Measurements from ENCODE around the gene MISP. TPM values are rescaled to one million over a fixed set of nuclear protein-coding genes. Genes with fewer than 3 reads are reported as not detected.

The MISP gene
- total and polyA plus RNA-seq, 7 experiments from 2014 or later: not detected

DNA sequence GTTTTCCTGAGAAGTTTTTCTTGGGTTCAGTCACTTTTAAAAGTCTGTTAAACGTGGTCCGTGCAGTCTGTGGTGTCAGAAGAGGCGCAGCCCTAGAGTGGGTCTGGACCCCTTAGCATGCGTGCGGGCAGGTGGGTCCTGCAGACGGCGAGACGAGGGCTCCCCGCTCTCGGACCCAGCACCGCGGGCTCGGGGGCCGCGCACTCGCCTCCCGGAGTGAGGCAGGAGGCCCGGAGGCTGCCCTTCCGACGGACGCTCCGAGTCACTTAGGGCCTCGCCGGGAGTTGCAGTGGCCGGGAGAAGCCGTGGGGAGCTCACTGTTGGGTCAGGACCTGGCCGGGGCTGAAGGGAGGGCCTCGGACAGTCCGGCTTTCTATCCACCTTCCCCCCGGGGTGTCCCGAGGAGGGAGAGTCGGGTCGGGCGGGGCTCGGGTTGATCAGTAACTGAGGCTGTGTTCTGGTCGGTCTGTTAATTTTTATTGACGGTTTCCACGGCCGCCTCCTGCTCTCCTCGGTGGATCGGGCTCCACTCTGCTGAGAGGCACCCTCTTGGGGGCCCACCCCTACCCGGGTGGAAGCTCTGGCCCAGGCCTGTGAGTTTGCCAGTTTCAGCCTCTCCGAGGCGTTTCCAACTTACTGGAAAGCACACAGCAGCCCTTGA lies 47.6 kb downstream of the MISP start:
- peaks cover 0 to 2% (median 0%) of the 10 kb centered on the region in 5 donors for H3K27me3 Mint-ChIP-seq
- H3K9me3 Mint-ChIP-seq: peaks cover 0 to 4% (median 0%) of the 10 kb centered on the region in 11 donors
- ATAC-seq (no peak), DNase-seq (peak in 3 of 9 donors; percentile 30 to 51 (median 45))
- ChIA-PET CTCF (no interaction called here), POLR2A (interaction anchor here (1.0 to 1.5 kb wide), 4 partner anchors 21 to 468 kb away, joined by 3 read pairs; no protein-coding TSS in a partner anchor)
- peak overlapping the region; percentile 78 for H3K4me3 ChIP-seq (ENCODE audit: low read length)
- H3K9me3 ChIP-seq (ENCODE audit: control insufficient read depth in 2 of 3, low read length in 3 of 3): no peaks in the 10 kb centered on the region
- H3K36me3 Mint-ChIP-seq: peaks cover 0 to 20% (median 0%) of the 10 kb centered on the region in 5 donors
- no peaks in the 10 kb centered on the region for H3K27me3 ChIP-seq (ENCODE audit: control insufficient read depth in 2 of 2, insufficient read depth in 2 of 2, low read length in 2 of 2)
- peak overlapping the region; percentile 86 to 97 (median 92) for H3K27ac Mint-ChIP-seq
- peaks cover 34 to 52% (median 40%) of the 10 kb centered on the region in 7 donors for H3K4me1 Mint-ChIP-seq
- peak overlapping the region; percentile 78 for H3K27ac ChIP-seq (ENCODE audit: low read depth, low read length)
- H3K36me3 ChIP-seq (ENCODE audit: control insufficient read depth in 2 of 3, insufficient read depth in 3 of 3, low read length in 3 of 3): peaks cover 0 to 26% (median 1%) of the 10 kb centered on the region in 3 experiments
- peaks cover 38 to 46% of the 10 kb centered on the region in 2 donors for H3K4me1 ChIP-seq (ENCODE audit: control insufficient read depth in 2 of 2, insufficient read depth in 2 of 2, low read length in 2 of 2)
- intact Hi-C loops (cut with micrococcal nuclease): loop anchor here (5.0 to 10.0 kb wide), 3 partner anchors 446 to 854 kb away; partner anchors contain the start of genes ATP5F1D (in 1 of the 2), CIRBP (in 1 of the 2), MIDN (in 1 of the 2) and TCF3 (in 1 of the 2)
- peak overlapping the region; percentile 73 to 93 (median 91) for H3K4me3 Mint-ChIP-seq

DNA sequence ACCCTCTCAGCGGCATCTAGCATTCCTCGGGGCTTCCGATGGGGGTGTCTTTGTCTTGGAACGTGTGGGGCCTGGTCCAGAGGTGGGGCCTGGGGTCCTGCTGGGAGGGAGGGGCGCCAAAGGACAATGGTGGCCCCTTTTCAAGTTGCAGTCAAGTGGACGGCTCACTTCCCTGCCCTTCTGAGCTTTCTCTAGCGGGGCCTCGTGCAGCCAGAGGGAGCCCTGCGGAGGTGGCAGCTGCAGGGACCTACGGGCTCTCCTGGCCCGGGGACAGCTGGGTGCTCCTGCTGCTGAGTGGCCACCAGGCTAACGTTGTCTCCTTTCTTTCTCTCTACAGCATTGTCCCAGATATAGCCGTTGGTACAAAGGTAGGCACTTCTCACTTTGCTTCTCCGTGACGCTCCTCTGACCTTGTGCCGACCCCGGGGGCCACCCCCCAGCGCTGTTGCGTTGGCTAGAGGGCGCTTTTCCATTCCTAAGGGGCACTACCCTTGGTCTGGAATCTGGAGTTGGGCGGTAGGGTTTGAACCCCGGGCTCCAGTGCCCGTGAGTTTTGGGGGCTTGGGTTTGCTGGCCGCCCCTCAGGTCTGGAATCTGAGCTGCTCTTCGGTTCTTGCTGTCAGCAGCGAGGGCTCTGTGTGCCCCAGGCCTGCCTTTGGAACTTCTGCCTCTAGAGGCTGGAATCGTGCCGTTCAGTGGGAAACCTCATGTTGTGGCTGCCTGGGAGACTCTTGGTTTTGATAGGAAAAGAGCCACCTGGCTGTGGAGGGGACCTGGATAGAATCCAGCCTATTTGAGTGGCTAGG lies 48.4 kb downstream of the MISP start:
- CTCF ChIA-PET: interaction anchor here (0.6 kb wide), 1 partner anchor 57 kb away, joined by 3 read pairs; no protein-coding TSS in a partner anchor
- Mint-ChIP-seq H3K36me3 (peaks cover 0 to 20% (median 0%) of the 10 kb centered on the region in 5 donors), H3K27me3 (peaks cover 0 to 2% (median 0%) of the 10 kb centered on the region in 5 donors), H3K27ac (peak overlapping the region; percentile 81 to 95 (median 91)), H3K9me3 (peaks cover 0 to 4% (median 0%) of the 10 kb centered on the region in 11 donors), H3K4me3 (peak overlapping the region; percentile 73 to 93 (median 89)), H3K4me1 (peaks cover 34 to 55% (median 44%) of the 10 kb centered on the region in 7 donors)
- ATAC-seq: no peak
- peak overlapping the region; percentile 78 for H3K27ac ChIP-seq (ENCODE audit: low read depth, low read length)
- POLR2A ChIA-PET: interaction anchor here (1.1 to 1.5 kb wide), 3 partner anchors 21 to 467 kb away, joined by 3 read pairs; no protein-coding TSS in a partner anchor
- DNase-seq: peak in 3 of 9 donors; percentile 37 to 46 (median 39)
- peaks cover 0 to 33% (median 8%) of the 10 kb centered on the region in 3 experiments for H3K36me3 ChIP-seq (ENCODE audit: control insufficient read depth in 2 of 3, insufficient read depth in 3 of 3, low read length in 3 of 3)
- H3K27me3 ChIP-seq (ENCODE audit: control insufficient read depth in 2 of 2, insufficient read depth in 2 of 2, low read length in 2 of 2): no peaks in the 10 kb centered on the region
- intact Hi-C loops (cut with micrococcal nuclease): loop anchor here (5.0 to 10.0 kb wide), 3 partner anchors 446 to 853 kb away; partner anchors contain the start of genes ATP5F1D (in 1 of the 2), CIRBP (in 1 of the 2), MIDN (in 1 of the 2) and TCF3 (in 1 of the 2)
- H3K9me3 ChIP-seq (ENCODE audit: control insufficient read depth in 2 of 3, low read length in 3 of 3): no peaks in the 10 kb centered on the region
- peaks cover 38 to 46% of the 10 kb centered on the region in 2 donors for H3K4me1 ChIP-seq (ENCODE audit: control insufficient read depth in 2 of 2, insufficient read depth in 2 of 2, low read length in 2 of 2)
- peak overlapping the region; percentile 78 for H3K4me3 ChIP-seq (ENCODE audit: low read length)

DNA sequence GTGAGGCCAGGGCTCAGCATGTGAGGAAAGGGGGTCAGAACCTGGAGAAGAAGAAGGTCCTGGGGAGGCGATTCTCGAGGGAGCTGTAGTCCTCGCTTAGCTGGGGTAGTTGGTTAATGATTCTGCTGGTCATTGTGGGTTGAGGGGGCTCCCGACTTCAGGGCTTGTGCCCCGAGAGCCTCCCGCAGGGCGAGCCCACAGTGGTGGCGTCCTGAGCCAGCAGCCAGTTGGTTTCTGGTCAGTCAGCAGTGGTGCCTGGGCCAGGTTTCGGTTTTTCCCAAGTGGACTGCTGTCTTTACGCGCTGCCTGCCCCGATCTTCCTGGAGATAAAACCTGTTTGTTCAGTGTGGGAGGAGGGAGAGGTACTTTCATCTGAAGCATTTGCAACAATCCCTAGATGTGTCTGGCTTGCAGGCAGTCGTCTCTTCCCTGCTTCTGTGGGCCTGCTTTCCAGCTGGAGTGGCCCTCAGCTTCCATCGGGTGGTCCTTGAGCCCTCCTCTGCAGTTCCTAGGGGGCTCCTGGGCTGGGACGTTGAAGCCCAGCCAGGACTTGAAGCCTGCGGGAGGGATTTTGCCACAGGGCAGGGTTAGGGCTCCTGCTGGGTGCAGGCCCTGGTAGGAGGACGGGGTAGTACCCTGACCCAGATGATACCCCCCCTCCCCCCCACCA lies 49.6 kb downstream of the MISP start:
- Mint-ChIP-seq H3K27ac (peak overlapping the region; percentile 71 to 95 (median 91)), H3K36me3 (peaks cover 0 to 22% (median 0%) of the 10 kb centered on the region in 5 donors), H3K27me3 (peaks cover 0 to 2% (median 0%) of the 10 kb centered on the region in 5 donors), H3K4me1 (peaks cover 34 to 55% (median 44%) of the 10 kb centered on the region in 7 donors), H3K4me3 (peak overlapping the region; percentile 73 to 93 (median 89)), H3K9me3 (peaks cover 0 to 4% (median 0%) of the 10 kb centered on the region in 11 donors)
- intact Hi-C loops (cut with micrococcal nuclease): no loop called here
- Histone ChIP-seq H3K27ac (ENCODE audit: low read depth, low read length) (peak overlapping the region; percentile 43), H3K9me3 (ENCODE audit: control insufficient read depth in 2 of 3, low read length in 3 of 3) (no peaks in the 10 kb centered on the region), H3K27me3 (ENCODE audit: control insufficient read depth in 2 of 2, insufficient read depth in 2 of 2, low read length in 2 of 2) (no peaks in the 10 kb centered on the region), H3K36me3 (ENCODE audit: control insufficient read depth in 2 of 3, insufficient read depth in 3 of 3, low read length in 3 of 3) (peaks cover 3 to 46% (median 11%) of the 10 kb centered on the region in 3 experiments), H3K4me3 (ENCODE audit: low read length) (no peak overlapping the region), H3K4me1 (ENCODE audit: control insufficient read depth in 2 of 2, insufficient read depth in 2 of 2, low read length in 2 of 2) (peaks cover 38 to 46% of the 10 kb centered on the region in 2 donors)
- ChIA-PET POLR2A (interaction anchor here (1.4 kb wide), 2 partner anchors 59 to 469 kb away, joined by 4 to 5 read pairs; partner anchors contain the start of genes CFD and CIRBP), CTCF (no interaction called here)
- DNase-seq (no peak), ATAC-seq (no peak)

DNA sequence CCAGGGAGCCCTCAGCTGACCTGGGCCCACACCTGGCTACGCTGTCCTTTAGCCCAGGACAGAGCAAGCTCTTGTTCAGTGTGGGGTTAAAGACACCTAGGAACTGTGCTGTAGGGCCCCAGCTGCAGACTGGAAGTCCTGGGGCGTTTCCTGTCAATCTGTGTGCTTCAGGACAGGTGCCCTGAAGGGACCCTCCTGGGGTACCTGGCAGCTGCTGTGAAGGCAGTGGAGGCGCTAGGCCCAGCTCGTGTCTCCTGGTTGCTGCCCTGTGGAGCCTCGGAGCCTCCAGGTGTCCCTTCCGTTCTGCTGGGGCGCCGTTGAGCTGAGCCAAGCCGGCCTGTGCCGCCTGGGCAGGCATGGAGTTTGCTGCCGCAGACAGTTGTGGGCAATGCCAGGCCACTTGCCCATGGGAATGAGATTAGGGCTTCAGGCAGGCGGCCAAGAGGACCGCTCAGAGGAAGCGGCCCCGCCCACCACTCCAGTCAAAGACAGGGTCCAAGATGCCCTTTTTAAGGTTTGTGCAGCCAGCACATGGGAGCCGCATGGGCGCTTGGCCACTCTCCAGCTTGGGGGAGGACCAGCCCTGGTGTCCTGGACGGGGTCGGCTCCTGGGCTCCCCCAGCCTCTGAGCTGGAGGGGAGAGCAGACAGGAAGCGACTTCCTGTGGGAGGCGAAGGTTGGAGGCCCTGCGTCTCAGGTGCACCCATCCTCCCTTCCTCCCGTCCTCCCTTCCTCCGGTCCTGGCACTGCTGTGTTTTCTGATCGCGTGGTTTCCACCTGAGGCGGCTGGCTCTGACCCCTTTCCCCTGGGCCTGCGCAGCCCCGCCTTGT lies 50.3 kb downstream of the MISP start:
- peaks cover 0 to 2% (median 0%) of the 10 kb centered on the region in 5 donors for H3K27me3 Mint-ChIP-seq
- intact Hi-C loops (cut with micrococcal nuclease): no loop called here

GRCh38 chr19:801861-802497 lies 51.1 kb downstream of the MISP start:
- no peak for DNase-seq
- ChIA-PET POLR2A (interaction anchor here (0.7 to 1.4 kb wide), 3 partner anchors 57 to 473 kb away, joined by 3 to 4 read pairs (median 4); partner anchors contain the start of genes CFD and FAM174C), CTCF (interaction anchor here (0.6 kb wide), 2 partner anchors 248 to 689 kb away, joined by 3 to 4 read pairs; partner anchors contain the start of gene REEP6)
- ATAC-seq: no peak
- H3K27me3 Mint-ChIP-seq: peaks cover 0 to under 1% (median 0%) of the 10 kb centered on the region in 5 donors
- H3K9me3 Mint-ChIP-seq: peaks cover 0 to 4% (median 0%) of the 10 kb centered on the region in 11 donors
- peaks cover 33 to 50% (median 39%) of the 10 kb centered on the region in 7 donors for H3K4me1 Mint-ChIP-seq
- peak overlapping the region in 8 of 9 donors; percentile 16 to 89 (median 70) for H3K27ac Mint-ChIP-seq
- peaks cover 0 to 23% (median 0%) of the 10 kb centered on the region in 5 donors for H3K36me3 Mint-ChIP-seq
- Histone ChIP-seq H3K27ac (ENCODE audit: low read depth, low read length) (peak overlapping the region; percentile 53), H3K9me3 (ENCODE audit: control insufficient read depth in 2 of 3, low read length in 3 of 3) (no peaks in the 10 kb centered on the region), H3K36me3 (ENCODE audit: control insufficient read depth in 2 of 3, insufficient read depth in 3 of 3, low read length in 3 of 3) (peaks cover 9 to 60% (median 18%) of the 10 kb centered on the region in 3 experiments), H3K4me1 (ENCODE audit: control insufficient read depth in 2 of 2, insufficient read depth in 2 of 2, low read length in 2 of 2) (peaks cover 38 to 41% of the 10 kb centered on the region in 2 donors), H3K27me3 (ENCODE audit: control insufficient read depth in 2 of 2, insufficient read depth in 2 of 2, low read length in 2 of 2) (no peaks in the 10 kb centered on the region), H3K4me3 (ENCODE audit: low read length) (peak overlapping the region; percentile 29)
- H3K4me3 Mint-ChIP-seq: peak overlapping the region; percentile 14 to 90 (median 72)
- intact Hi-C loops (cut with micrococcal nuclease): no loop called here

More for the DNA sequence above, 50.3 kb downstream of the MISP start:
- Mint-ChIP-seq H3K4me3 (peak overlapping the region; percentile 52 to 90 (median 72)), H3K4me1 (peaks cover 34 to 55% (median 44%) of the 10 kb centered on the region in 7 donors), H3K27ac (peak overlapping the region in 7 of 9 donors; percentile 42 to 90 (median 70)), H3K9me3 (peaks cover 0 to 4% (median 0%) of the 10 kb centered on the region in 11 donors), H3K36me3 (peaks cover 0 to 22% (median 0%) of the 10 kb centered on the region in 5 donors)
- no peak for DNase-seq
- Histone ChIP-seq H3K36me3 (ENCODE audit: control insufficient read depth in 2 of 3, insufficient read depth in 3 of 3, low read length in 3 of 3) (peaks cover 3 to 53% (median 11%) of the 10 kb centered on the region in 3 experiments), H3K27ac (ENCODE audit: low read depth, low read length) (peak overlapping the region; percentile 53), H3K4me3 (ENCODE audit: low read length) (peak overlapping the region; percentile 29), H3K27me3 (ENCODE audit: control insufficient read depth in 2 of 2, insufficient read depth in 2 of 2, low read length in 2 of 2) (no peaks in the 10 kb centered on the region), H3K4me1 (ENCODE audit: control insufficient read depth in 2 of 2, insufficient read depth in 2 of 2, low read length in 2 of 2) (peaks cover 38 to 43% of the 10 kb centered on the region in 2 donors), H3K9me3 (ENCODE audit: control insufficient read depth in 2 of 3, low read length in 3 of 3) (no peaks in the 10 kb centered on the region)
- no peak for ATAC-seq
- ChIA-PET CTCF (no interaction called here), POLR2A (interaction anchor here (0.6 to 1.4 kb wide), 5 partner anchors 13 to 474 kb away, joined by 3 to 5 read pairs (median 4); partner anchors contain the start of genes CFD, CIRBP and FAM174C)

Measured in naive thymus-derived CD4-positive, alpha-beta T cell (primary cell).